ENCODE results near the gene PARG.
A peak's percentile ranks its signal among the peaks of the same experiment; 100 is the strongest.
"Not testable (repeated sequence)": the region's sequence is repeated elsewhere in the genome, so short reads cannot be mapped to it uniquely, and the experiment has no call there.

Gene PARG

GRCh38 chr10:49941447-49942338 is at the start of gene PARG, which contains the start of gene TIMM23B:
Gene PARG, minus strand, starts transcription at chr10:49942027. Its CDS starts 302 bp downstream, at chr10:49941725.
Gene TIMM23B, plus strand, starts transcription at chr10:49942053. Its CDS starts 142 bp downstream, at chr10:49942195.
- peak; percentile 76 for DNase-seq (ENCODE audit: low spot score)

GRCh38 chr10:49988376-49988775 is 46.5 kb upstream of the PARG start, which contains the start of gene AGAP6:
Gene AGAP6, plus strand, starts transcription at chr10:49988406. Its CDS starts 310 bp downstream, at chr10:49988716.
- not testable (repeated sequence) for DNase-seq (ENCODE audit: low spot score)

GRCh38 chr10:49987207-49987606 is 45.4 kb upstream of the PARG start:
- not testable (repeated sequence) for DNase-seq (ENCODE audit: low spot score)

GRCh38 chr10:49977756-49978155 is 35.9 kb upstream of the PARG start:
- DNase-seq (ENCODE audit: low spot score): not testable (repeated sequence)

- DNase-seq (ENCODE audit: low spot score): not testable (repeated sequence)
These were observed 30.3 kb upstream of the PARG start for GRCh38 chr10:49972094-49972493.

GRCh38 chr10:49971466-49971865 is 29.6 kb upstream of the PARG start:
- DNase-seq (ENCODE audit: low spot score): not testable (repeated sequence)

- not testable (repeated sequence) for DNase-seq (ENCODE audit: low spot score)
These were observed 28.6 kb upstream of the PARG start for GRCh38 chr10:49970331-49970857.

GRCh38 chr10:49953122-49953521 is 11.3 kb upstream of the PARG start:
- not testable (repeated sequence) for DNase-seq (ENCODE audit: low spot score)

GRCh38 chr10:49952006-49952405 is 10.2 kb upstream of the PARG start:
- DNase-seq (ENCODE audit: low spot score): not testable (repeated sequence)

- not testable (repeated sequence) for DNase-seq (ENCODE audit: low spot score)
These were observed 6.9 kb upstream of the PARG start for GRCh38 chr10:49948737-49949136.

- not testable (repeated sequence) for DNase-seq (ENCODE audit: low spot score)
These were observed 6.3 kb upstream of the PARG start for GRCh38 chr10:49948142-49948541.

- DNase-seq (ENCODE audit: low spot score): not testable (repeated sequence)
These were observed 1.8 kb upstream of the PARG start for GRCh38 chr10:49943607-49944006.

- DNase-seq (ENCODE audit: low spot score): not testable (repeated sequence)
These were observed 495 bp upstream of the PARG start for GRCh38 chr10:49942339-49942705.

- not testable (repeated sequence) for DNase-seq (ENCODE audit: low spot score)
These were observed 9.7 kb downstream of the PARG start for GRCh38 chr10:49931959-49932728.

- DNase-seq (ENCODE audit: low spot score): not testable (repeated sequence)
These were observed 10.6 kb downstream of the PARG start for GRCh38 chr10:49931276-49931675.

- not testable (repeated sequence) for DNase-seq (ENCODE audit: low spot score)
These were observed 18.3 kb downstream of the PARG start for GRCh38 chr10:49923572-49923971.

GRCh38 chr10:49922041-49922440 is 19.8 kb downstream of the PARG start:
- DNase-seq (ENCODE audit: low spot score): not testable (repeated sequence)

- DNase-seq (ENCODE audit: low spot score): not testable (repeated sequence)
These were observed 23.9 kb downstream of the PARG start for GRCh38 chr10:49917927-49918326.

- not testable (repeated sequence) for DNase-seq (ENCODE audit: low spot score)
These were observed 25.4 kb downstream of the PARG start for GRCh38 chr10:49916451-49916850.

- DNase-seq (ENCODE audit: low spot score): not testable (repeated sequence)
These were observed 31.5 kb downstream of the PARG start for GRCh38 chr10:49910295-49910694.

GRCh38 chr10:49908290-49909080 is 33.3 kb downstream of the PARG start:
- not testable (repeated sequence) for DNase-seq (ENCODE audit: low spot score)

Data from LoVo (cell line).